Testis (tissue), 2 donors: ENCODE results near the gene PAGR1.

Experiments used
- CTCF ChIP-seq, 3 experiments: fragments of 450-650 bp in 2 of 3; fragments of 200-600 bp in 1 of 3; sonication (generic) in 1 of 3; IDR thresholded peaks; one replicate each; pipeline ENCODE4 v1.5.1; 2016 to 2019; ENCODE audit warnings: antibody characterized with exemption in 3 of 3, mild to moderate bottlenecking in 2 of 3, moderate library complexity in 1 of 3
- POLR2A ChIP-seq: fragments of 450-650 bp; IDR thresholded peaks from one replicate; pipeline ENCODE4 v1.6.1; 2017; ENCODE audit warnings: antibody characterized with exemption, mild to moderate bottlenecking, moderate library complexity

- TF ChIP-seq CTCF (IDR thresholded peaks at IDR 0.05) (no peak), POLR2A (no peak)
Observed at GRCh38 chr16:29831490-29831889, 15.5 kb downstream of the PAGR1 start.
